MCF 10A (cell line): ENCODE data around the gene CORIN. TPM values are rescaled to one million over a fixed set of nuclear protein-coding genes. Genes with fewer than 3 reads are reported as not detected.

Source experiments
- BruUV-seq: library from RNA; stranded (reverse); fragments of 400-500 nt; replicated peaks from 2 replicates; lab custom pipeline; 2021; lab: Mats Ljungman, UMichigan
- CTCF ChIA-PET: fragments of 300-600 bp; sonication (Branson Sonifier 250); formaldehyde crosslinking; extraction: SDS; loops from one replicate; lab custom pipeline; 2021; ENCODE audit warnings: antibody characterized with exemption, inconsistent platforms; lab: Yijun Ruan, JAX
- POLR2A ChIA-PET: fragments of 300-600, 350-650 bp; sonication (Branson Sonifier 250); formaldehyde crosslinking; extraction: SDS; loops from one replicate; lab custom pipeline; 2020; ENCODE audit warnings: antibody characterized with exemption, inconsistent platforms; lab: Yijun Ruan, JAX
- DNase-seq: peaks from one replicate; pipeline ENCODE4 v3.0.0-alpha.2; 2018; ENCODE audit not compliant: unreplicated experiment
- H3K27ac Mint-ChIP-seq: one replicate; pipeline ENCODE4 v1.8.0; 2022; ENCODE audit warnings: mild to moderate bottlenecking, low read depth, mixed read lengths; ENCODE audit not compliant: unreplicated experiment
- H3K27me3 Mint-ChIP-seq: one replicate; pipeline ENCODE4 v1.8.0; 2022; ENCODE audit warnings: mixed read lengths; ENCODE audit not compliant: insufficient read depth, unreplicated experiment
- H3K36me3 Mint-ChIP-seq: one replicate; pipeline ENCODE4 v1.8.0; 2022; ENCODE audit warnings: mild to moderate bottlenecking, moderate library complexity, mixed read lengths; ENCODE audit not compliant: insufficient read depth, unreplicated experiment
- H3K4me1 Mint-ChIP-seq: one replicate; pipeline ENCODE4 v1.8.0; 2022; ENCODE audit warnings: mixed read lengths; ENCODE audit not compliant: insufficient read depth, unreplicated experiment
- H3K4me3 Mint-ChIP-seq: one replicate; pipeline ENCODE4 v1.8.0; 2022; ENCODE audit warnings: mild to moderate bottlenecking, moderate library complexity, mixed read lengths; ENCODE audit not compliant: unreplicated experiment
- H3K9me3 Mint-ChIP-seq: one replicate; pipeline ENCODE4 v1.8.0; 2022; ENCODE audit warnings: mixed read lengths; ENCODE audit not compliant: unreplicated experiment
- intact Hi-C: fragments of 100-400 bp; cut with micrococcal nuclease; formaldehyde crosslinking; loops from 2 replicates; pipeline ENCODE4 v1.14.1; 2022
- total RNA-seq: library from RNA; stranded (reverse); gene quantifications from 2 replicates; pipeline ENCODE4 v1.2.3, GENCODE V29; 2022
- TF ChIP-seq, protein P1 (sequence below): fragments of 200-600 bp; IDR thresholded peaks from one replicate; pipeline ENCODE4 v1.8.0; 2022; ENCODE audit warnings: antibody characterized with exemption, mild to moderate bottlenecking; ENCODE audit not compliant: unreplicated experiment

The CORIN gene
- total RNA-seq, 1 experiment from 2014 or later = 1.0 TPM

DNA sequence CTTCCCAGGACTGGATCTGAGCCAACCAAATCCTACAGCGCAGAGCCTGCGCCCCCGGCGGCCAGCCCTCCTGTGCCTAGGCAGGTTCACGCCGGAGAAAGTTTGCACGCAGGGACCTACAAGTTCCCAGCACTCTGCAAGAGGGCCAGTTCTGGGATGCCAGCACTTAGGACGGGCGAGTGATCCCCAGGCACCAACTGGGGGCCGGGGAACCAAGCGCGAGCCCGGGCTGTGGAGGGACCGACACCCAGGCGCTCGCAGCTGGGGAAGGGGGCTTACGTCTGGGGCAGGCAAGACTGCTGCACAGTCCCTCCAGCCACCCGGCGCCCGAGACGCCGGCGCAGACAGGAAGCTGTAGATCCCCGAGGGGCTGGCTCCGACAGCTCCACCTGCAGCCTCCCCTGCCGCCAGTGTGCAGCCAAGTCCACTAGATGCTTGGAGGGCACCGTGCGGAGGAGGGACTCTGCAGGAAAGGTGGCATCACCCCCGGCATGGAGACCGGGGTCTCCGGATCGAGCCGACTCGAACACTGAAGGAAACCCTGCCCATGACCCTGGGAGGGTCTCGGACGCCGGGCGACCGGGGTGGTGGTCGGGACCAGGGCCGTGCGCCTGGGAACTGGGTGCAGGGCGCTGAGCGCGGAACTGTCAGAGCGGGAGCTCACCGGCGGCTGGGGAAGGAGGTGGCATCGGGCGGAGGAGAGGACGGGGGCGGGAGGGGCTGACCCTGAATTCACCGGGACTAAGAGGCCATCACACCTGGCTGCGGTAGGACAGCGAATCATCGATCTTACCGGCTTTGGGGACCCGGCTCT, 566 bp downstream of the CORIN start:
- intact Hi-C loops = loop anchor here (5.0 kb wide), 1 partner anchor 250 kb away; no protein-coding TSS in a partner anchor
- Mint-ChIP-seq H3K9me3 (peaks cover 15% of the 10 kb centered on the region), H3K27me3 (no peaks in the 10 kb centered on the region), H3K36me3 (no peaks in the 10 kb centered on the region), H3K4me1 (no peaks in the 10 kb centered on the region), H3K27ac (no peak overlapping the region), H3K4me3 (peak overlapping the region; percentile 75)
- TF ChIP-seq, protein P1, sequence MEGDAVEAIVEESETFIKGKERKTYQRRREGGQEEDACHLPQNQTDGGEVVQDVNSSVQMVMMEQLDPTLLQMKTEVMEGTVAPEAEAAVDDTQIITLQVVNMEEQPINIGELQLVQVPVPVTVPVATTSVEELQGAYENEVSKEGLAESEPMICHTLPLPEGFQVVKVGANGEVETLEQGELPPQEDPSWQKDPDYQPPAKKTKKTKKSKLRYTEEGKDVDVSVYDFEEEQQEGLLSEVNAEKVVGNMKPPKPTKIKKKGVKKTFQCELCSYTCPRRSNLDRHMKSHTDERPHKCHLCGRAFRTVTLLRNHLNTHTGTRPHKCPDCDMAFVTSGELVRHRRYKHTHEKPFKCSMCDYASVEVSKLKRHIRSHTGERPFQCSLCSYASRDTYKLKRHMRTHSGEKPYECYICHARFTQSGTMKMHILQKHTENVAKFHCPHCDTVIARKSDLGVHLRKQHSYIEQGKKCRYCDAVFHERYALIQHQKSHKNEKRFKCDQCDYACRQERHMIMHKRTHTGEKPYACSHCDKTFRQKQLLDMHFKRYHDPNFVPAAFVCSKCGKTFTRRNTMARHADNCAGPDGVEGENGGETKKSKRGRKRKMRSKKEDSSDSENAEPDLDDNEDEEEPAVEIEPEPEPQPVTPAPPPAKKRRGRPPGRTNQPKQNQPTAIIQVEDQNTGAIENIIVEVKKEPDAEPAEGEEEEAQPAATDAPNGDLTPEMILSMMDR = no peak
- BruUV-seq = no TSS peak
- peak; percentile 17 for DNase-seq
- CTCF ChIA-PET = interaction anchor here (0.6 to 7.5 kb wide), 43 partner anchors 10 to 1205 kb away, joined by 3 to 181 read pairs (median 5); partner anchors contain the start of gene ATP10D
- POLR2A ChIA-PET = interaction anchor here (0.6 to 2.9 kb wide), 16 partner anchors 10 to 851 kb away, joined by 3 to 10 read pairs (median 4); partner anchors contain the start of gene NFXL1

- DNase-seq = peak; percentile 84
- no peaks in the 10 kb centered on the region for H3K36me3 Mint-ChIP-seq
- intact Hi-C loops = loop anchor here (1.0 to 5.0 kb wide), 4 partner anchors 131 to 251 kb away; no protein-coding TSS in a partner anchor
- POLR2A ChIA-PET = interaction anchor here (0.6 to 2.9 kb wide), 19 partner anchors 11 to 311 kb away, joined by 3 to 10 read pairs (median 3); partner anchors contain the start of gene NFXL1
- H3K4me3 Mint-ChIP-seq = peak overlapping the region; percentile 75
- CTCF ChIA-PET = interaction anchor here (0.6 to 7.5 kb wide), 52 partner anchors 10 to 1204 kb away, joined by 3 to 181 read pairs (median 4); partner anchors contain the start of gene ATP10D
- no peaks in the 10 kb centered on the region for H3K4me1 Mint-ChIP-seq
- BruUV-seq = no TSS peak
- TF ChIP-seq, protein P1 = peak; percentile 72
- no peaks in the 10 kb centered on the region for H3K27me3 Mint-ChIP-seq
- H3K9me3 Mint-ChIP-seq = peaks cover 15% of the 10 kb centered on the region
- H3K27ac Mint-ChIP-seq = no peak overlapping the region
Observed at GRCh38 chr4:47836641-47837093, 1.2 kb downstream of the CORIN start.

DNA sequence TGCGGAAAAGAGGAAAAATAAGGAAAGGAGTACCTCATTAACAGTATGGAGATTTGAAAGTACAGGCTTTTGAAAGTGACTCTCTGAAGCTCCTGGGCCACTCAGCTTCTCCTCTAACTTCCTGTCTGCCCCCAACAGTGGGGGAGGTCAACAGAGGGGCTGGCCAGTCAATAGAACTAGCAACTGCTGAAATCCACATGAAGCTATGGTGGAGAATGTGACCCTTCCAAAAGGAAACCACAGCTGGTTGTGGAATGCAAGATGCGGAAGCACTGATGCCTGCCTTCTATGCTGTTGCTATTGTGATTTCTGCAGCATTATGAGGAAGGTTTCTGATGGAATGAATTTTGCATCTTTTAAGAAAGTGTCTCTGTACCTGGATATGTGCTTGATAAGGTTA, 2.4 kb downstream of the CORIN start:
- H3K27me3 Mint-ChIP-seq = no peaks in the 10 kb centered on the region
- intact Hi-C loops = loop anchor here (5.0 kb wide), 1 partner anchor 252 kb away; no protein-coding TSS in a partner anchor
- POLR2A ChIA-PET = interaction anchor here (0.6 to 2.9 kb wide), 6 partner anchors 17 to 161 kb away, joined by 3 to 10 read pairs (median 4); no protein-coding TSS in a partner anchor
- CTCF ChIA-PET = interaction anchor here (0.6 to 7.5 kb wide), 25 partner anchors 8 to 251 kb away, joined by 3 to 181 read pairs (median 6); no protein-coding TSS in a partner anchor
- no peak for DNase-seq
- H3K36me3 Mint-ChIP-seq = no peaks in the 10 kb centered on the region
- peaks cover 8% of the 10 kb centered on the region for H3K4me1 Mint-ChIP-seq
- H3K27ac Mint-ChIP-seq = no peak overlapping the region
- H3K9me3 Mint-ChIP-seq = peaks cover 15% of the 10 kb centered on the region
- TF ChIP-seq, protein P1 = no peak
- no TSS peak for BruUV-seq
- no peak overlapping the region for H3K4me3 Mint-ChIP-seq
